Hepatocyte (in vitro differentiated cells): Measurements from ENCODE around the gene KDM6A. TPM values are rescaled to one million over a fixed set of nuclear protein-coding genes. Genes with fewer than 3 reads are reported as not detected.
A peak's percentile ranks its signal among the peaks of the same experiment; 100 is the strongest.

Experiments used
- DNase-seq: peaks from one replicate; pipeline ENCODE4 v3.0.0-alpha.2; 2016; ENCODE audit warnings: low spot score
- H2AFZ ChIP-seq: fragments of 200-600 bp; sonication (generic); 2 replicates; pipeline ENCODE4 v1.6.0; 2016; ENCODE audit warnings: antibody characterized with exemption, mild to moderate bottlenecking
- H3K27ac ChIP-seq: fragments of 200-600 bp; sonication (generic); 2 replicates; pipeline ENCODE4 v1.5.1; 2016; ENCODE audit warnings: mild to moderate bottlenecking
- H3K27me3 ChIP-seq: fragments of 200-600 bp; sonication (generic); 2 replicates; pipeline ENCODE4 v1.6.1; 2016
- H3K36me3 ChIP-seq: fragments of 200-600 bp; sonication (generic); replicated peaks from 2 replicates; pipeline ENCODE4 v1.5.1; 2016; ENCODE audit warnings: low read depth; ENCODE audit not compliant: insufficient read depth
- H3K4me1 ChIP-seq: fragments of 200-600 bp; sonication (generic); 2 replicates; pipeline ENCODE4 v1.5.1; 2016; ENCODE audit warnings: mild to moderate bottlenecking, moderate library complexity; ENCODE audit not compliant: insufficient read depth
- H3K4me2 ChIP-seq: fragments of 200-600 bp; sonication (generic); 2 replicates; pipeline ENCODE4 v1.6.0; 2016
- H3K4me3 ChIP-seq: fragments of 200-600 bp; sonication (generic); 2 replicates; pipeline ENCODE4 v1.5.1; 2016; ENCODE audit warnings: mild to moderate bottlenecking
- H3K79me2 ChIP-seq: fragments of 200-600 bp; sonication (generic); 2 replicates; pipeline ENCODE4 v1.6.0; 2017; ENCODE audit warnings: mild to moderate bottlenecking
- H3K9me2 ChIP-seq: fragments of 200-600 bp; sonication (generic); replicated peaks from 2 replicates; pipeline ENCODE4 v1.6.0; 2017; ENCODE audit warnings: mild to moderate bottlenecking; ENCODE audit not compliant: insufficient read depth
- H3K9me3 ChIP-seq: fragments of 200-600 bp; sonication (generic); 2 replicates; pipeline ENCODE4 v1.5.1; 2016; ENCODE audit warnings: low read depth, mild to moderate bottlenecking
- H4K20me1 ChIP-seq: fragments of 200-600 bp; sonication (generic); 2 replicates; pipeline ENCODE4 v1.6.0; 2016; ENCODE audit warnings: mild to moderate bottlenecking; ENCODE audit not compliant: insufficient read depth, poor library complexity, severe bottlenecking
- EZH2 ChIP-seq: fragments of 200-600 bp; sonication (generic); IDR thresholded peaks from 2 replicates; pipeline ENCODE4 v1.6.1; 2016; ENCODE audit warnings: antibody characterized with exemption, mild to moderate bottlenecking, borderline replicate concordance
- EZH2phosphoT487 ChIP-seq: fragments of 200-600 bp; sonication (generic); IDR thresholded peaks from one replicate; pipeline ENCODE4 v1.6.1; 2018; ENCODE audit warnings: antibody characterized with exemption, mild to moderate bottlenecking, low read depth, moderate library complexity; ENCODE audit not compliant: unreplicated experiment, severe bottlenecking
- WGBS: methylation state at CpG from one replicate; pipeline ENCODE4 v1.1.6; 2016; ENCODE audit warnings: low lambda C conversion rate; ENCODE audit errors: missing lambda C conversion rate; 5-methylcytosine and 5-hydroxymethylcytosine counted together
- polyA plus RNA-seq: library from polyadenylated mRNA; unstranded; fragments of >200 nt; fragmentation: Nextera tagmentation; extraction: Ambion mirVana; gene quantifications from 2 replicates; pipeline ENCODE4 v1.2.1, GENCODE V29; 2016
- total RNA-seq: library from RNA; depleted of rRNA; stranded (reverse); fragments of >200 nt; gene quantifications from 2 replicates; pipeline ENCODE4 v1.2.3, GENCODE V29; 2014
- TF ChIP-seq, protein P1 (sequence below): fragments of 200-600 bp; sonication (generic); IDR thresholded peaks from 2 replicates; pipeline ENCODE4 v1.5.1; 2016; ENCODE audit warnings: antibody characterized with exemption, mild to moderate bottlenecking; ENCODE audit not compliant: poor library complexity

The KDM6A gene
- total and polyA plus RNA-seq, 2 experiments from 2014 or later: 13.7 to 46.2 TPM

DNA sequence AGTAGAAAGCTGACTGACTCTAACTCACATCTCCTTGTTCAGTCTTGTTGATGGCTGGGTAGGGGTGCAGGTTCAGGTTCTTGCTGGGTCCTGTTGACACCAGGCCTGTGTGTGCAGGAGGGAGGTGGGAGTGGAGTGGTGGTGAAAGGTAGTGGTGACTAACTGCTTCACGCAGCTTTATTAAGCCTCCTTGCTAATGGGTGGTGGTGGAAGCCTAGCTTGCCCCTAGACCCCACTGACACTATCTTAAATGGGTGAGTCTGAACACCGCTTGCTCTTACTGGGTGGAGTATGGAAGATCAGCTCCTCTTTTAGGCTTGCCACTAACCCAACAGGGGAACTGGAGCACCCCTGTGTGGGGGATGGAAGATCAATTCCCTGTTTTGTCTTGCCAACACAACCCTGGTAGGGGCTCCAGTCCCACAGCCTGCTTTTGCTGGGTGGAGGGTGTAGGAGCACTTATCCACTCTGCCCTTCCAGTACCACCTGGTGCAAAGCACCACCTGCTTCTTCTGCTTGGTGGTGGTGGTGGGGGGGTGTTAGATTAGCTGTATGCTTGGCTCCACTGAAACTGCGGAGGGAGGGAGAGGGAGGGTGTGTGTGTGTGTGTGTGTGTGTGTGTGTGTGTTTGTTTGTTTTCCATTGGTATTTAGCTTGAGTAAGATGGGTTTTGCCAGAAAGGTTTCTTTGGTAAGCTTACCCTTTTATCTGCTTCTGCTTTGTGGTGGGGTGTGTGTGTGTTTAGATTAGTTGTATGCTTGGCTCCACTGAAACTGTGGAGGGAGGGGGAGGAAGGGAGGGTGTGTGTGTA, 25.6 kb downstream of the KDM6A start:
- Histone ChIP-seq H3K4me2 (no peak overlapping the region), H3K4me3 (no peak overlapping the region), H3K27ac (no peak overlapping the region)

DNA sequence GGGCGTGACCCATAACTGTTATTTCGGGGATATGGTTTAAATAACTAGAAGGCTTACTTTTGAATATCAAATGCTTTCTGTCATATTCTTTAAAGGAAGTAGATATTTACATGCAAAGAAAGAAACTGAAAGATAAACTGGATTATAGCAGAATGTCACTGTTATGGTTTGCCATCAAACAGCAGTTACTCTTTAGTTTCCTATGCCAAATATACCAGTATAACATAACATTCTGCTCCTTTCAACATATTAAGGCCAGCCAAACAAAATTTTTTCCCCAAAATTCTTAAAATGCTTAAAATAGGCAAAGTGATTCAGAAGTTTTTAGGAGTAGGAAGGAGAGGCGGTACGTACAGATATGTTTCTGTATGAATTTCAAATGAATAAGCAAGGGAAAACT, 27.0 kb downstream of the KDM6A start:
- H4K20me1 ChIP-seq: peaks cover 70% of the 10 kb centered on the region
- peaks cover 99% of the 10 kb centered on the region for H3K79me2 ChIP-seq
- no peak overlapping the region for H2AFZ ChIP-seq
- H3K27ac ChIP-seq: no peak overlapping the region
- H3K4me2 ChIP-seq: peak overlapping the region; percentile 2
- no peaks in the 10 kb centered on the region for H3K27me3 ChIP-seq
- DNase-seq: no peak
- no peaks in the 10 kb centered on the region for H3K36me3 ChIP-seq
- H3K4me1 ChIP-seq: no peaks in the 10 kb centered on the region
- WGBS: 85% methylated on average over 4 of the region's 4 CpGs
- TF ChIP-seq EZH2 (no peak), EZH2phosphoT487 (no peak)
- TF ChIP-seq, protein P1, sequence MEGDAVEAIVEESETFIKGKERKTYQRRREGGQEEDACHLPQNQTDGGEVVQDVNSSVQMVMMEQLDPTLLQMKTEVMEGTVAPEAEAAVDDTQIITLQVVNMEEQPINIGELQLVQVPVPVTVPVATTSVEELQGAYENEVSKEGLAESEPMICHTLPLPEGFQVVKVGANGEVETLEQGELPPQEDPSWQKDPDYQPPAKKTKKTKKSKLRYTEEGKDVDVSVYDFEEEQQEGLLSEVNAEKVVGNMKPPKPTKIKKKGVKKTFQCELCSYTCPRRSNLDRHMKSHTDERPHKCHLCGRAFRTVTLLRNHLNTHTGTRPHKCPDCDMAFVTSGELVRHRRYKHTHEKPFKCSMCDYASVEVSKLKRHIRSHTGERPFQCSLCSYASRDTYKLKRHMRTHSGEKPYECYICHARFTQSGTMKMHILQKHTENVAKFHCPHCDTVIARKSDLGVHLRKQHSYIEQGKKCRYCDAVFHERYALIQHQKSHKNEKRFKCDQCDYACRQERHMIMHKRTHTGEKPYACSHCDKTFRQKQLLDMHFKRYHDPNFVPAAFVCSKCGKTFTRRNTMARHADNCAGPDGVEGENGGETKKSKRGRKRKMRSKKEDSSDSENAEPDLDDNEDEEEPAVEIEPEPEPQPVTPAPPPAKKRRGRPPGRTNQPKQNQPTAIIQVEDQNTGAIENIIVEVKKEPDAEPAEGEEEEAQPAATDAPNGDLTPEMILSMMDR: no peak
- H3K9me3 ChIP-seq: peaks cover 7% of the 10 kb centered on the region
- no peaks in the 10 kb centered on the region for H3K9me2 ChIP-seq
- no peak overlapping the region for H3K4me3 ChIP-seq

More for the DNA sequence above, 25.6 kb downstream of the KDM6A start:
- Histone ChIP-seq H3K27me3 (no peaks in the 10 kb centered on the region), H3K9me3 (peaks cover 7% of the 10 kb centered on the region), H3K4me1 (no peaks in the 10 kb centered on the region), H3K9me2 (no peaks in the 10 kb centered on the region), H2AFZ (no peak overlapping the region), H3K79me2 (peaks cover 99% of the 10 kb centered on the region), H4K20me1 (peaks cover 62% of the 10 kb centered on the region), H3K36me3 (no peaks in the 10 kb centered on the region)
- no peak for DNase-seq
- TF ChIP-seq EZH2phosphoT487: no peak
- TF ChIP-seq, protein P1: no peak
- TF ChIP-seq EZH2: no peak
- 82% methylated on average over 3 of the region's 3 CpGs for WGBS

- no peak overlapping the region for H3K4me3 ChIP-seq
- 65% methylated on average over 4 of the region's 4 CpGs for WGBS
- no peak overlapping the region for H2AFZ ChIP-seq
- H3K27me3 ChIP-seq: no peaks in the 10 kb centered on the region
- no peak for DNase-seq
- no peak overlapping the region for H3K4me2 ChIP-seq
- no peaks in the 10 kb centered on the region for H3K36me3 ChIP-seq
- no peak overlapping the region for H3K27ac ChIP-seq
- no peaks in the 10 kb centered on the region for H3K9me2 ChIP-seq
- H3K4me1 ChIP-seq: no peaks in the 10 kb centered on the region
- no peak for TF ChIP-seq EZH2
- TF ChIP-seq EZH2phosphoT487: no peak
- TF ChIP-seq, protein P1: no peak
- no peaks in the 10 kb centered on the region for H3K9me3 ChIP-seq
- peaks cover 99% of the 10 kb centered on the region for H3K79me2 ChIP-seq
- peaks cover 74% of the 10 kb centered on the region for H4K20me1 ChIP-seq
These were observed 30.1 kb downstream of the KDM6A start for GRCh38 chrX:44903107-44903506.
